SU-DHL-6 (cell line): ENCODE results near the gene RNASE8.

Experiments used
- H2AFZ ChIP-seq: fragments of 200-600 bp; sonication (generic); 2 replicates; pipeline ENCODE4 v1.6.1; 2014; ENCODE audit warnings: low read depth, mild to moderate bottlenecking, moderate library complexity, mixed read lengths, antibody characterized with exemption, low read length; ENCODE audit not compliant: severe bottlenecking
- H3F3A ChIP-seq: fragments of 200-600 bp; shearing (Covaris generic); 2 replicates; pipeline ENCODE4 v1.6.0; 2016; ENCODE audit warnings: antibody characterized with exemption, mild to moderate bottlenecking; ENCODE audit not compliant: insufficient read depth
- H3K27ac ChIP-seq: fragments of 200-600 bp; sonication (generic); 2 replicates; pipeline ENCODE4 v1.5.1; 2016; ENCODE audit warnings: low read depth, mild to moderate bottlenecking, low read length, moderate library complexity, mixed read lengths
- H3K27me3 ChIP-seq: fragments of 200-600 bp; sonication (generic), shearing (Covaris generic); 2 replicates; pipeline ENCODE4 v1.6.0; 2014; ENCODE audit warnings: mild to moderate bottlenecking, low read length
- H3K36me3 ChIP-seq: fragments of 200-600 bp; sonication (generic); 2 replicates; pipeline ENCODE4 v1.6.1; 2014; ENCODE audit warnings: mild to moderate bottlenecking, low read length, mixed read lengths
- H3K4me2 ChIP-seq: fragments of 300-600, 200-600 bp; shearing (Covaris generic), sonication (generic); 2 replicates; pipeline ENCODE4 v1.6.0; 2014; ENCODE audit warnings: low read length, low read depth, mild to moderate bottlenecking; ENCODE audit not compliant: poor library complexity, severe bottlenecking
- H3K4me3 ChIP-seq: fragments of 200-600 bp; sonication (generic); 2 replicates; pipeline ENCODE4 v1.5.1; 2014; ENCODE audit warnings: antibody characterized with exemption, low read length, mild to moderate bottlenecking, mixed read lengths; ENCODE audit not compliant: insufficient read depth, poor library complexity, severe bottlenecking
- H3K79me2 ChIP-seq: fragments of 200-600 bp; sonication (generic); 2 replicates; pipeline ENCODE4 v1.6.1; 2014; ENCODE audit warnings: mild to moderate bottlenecking, low read length, moderate library complexity; ENCODE audit not compliant: insufficient read depth
- H3K9ac ChIP-seq: fragments of 200-600 bp; sonication (generic); 2 replicates; pipeline ENCODE4 v1.7.0; 2014; ENCODE audit warnings: mild to moderate bottlenecking, low read length
- H3K9me2 ChIP-seq: fragments of 200-600 bp; sonication (generic); replicated peaks from 2 replicates; pipeline ENCODE4 v1.6.1; 2014; ENCODE audit warnings: low read length; ENCODE audit not compliant: insufficient read depth
- H3K9me3 ChIP-seq: fragments of 200-600 bp; sonication (generic); 2 replicates; pipeline ENCODE4 v1.6.1; 2014; ENCODE audit warnings: low read length, mixed read lengths; ENCODE audit not compliant: insufficient read depth
- H4K20me1 ChIP-seq: fragments of 200-600 bp; sonication (generic); 2 replicates; pipeline ENCODE4 v1.6.1; 2014; ENCODE audit warnings: low read depth, mild to moderate bottlenecking, antibody characterized with exemption, low read length, moderate library complexity, mixed read lengths
- EZH2phosphoT487 ChIP-seq: fragments of 200-600 bp; sonication (generic), shearing (Covaris generic); conservative IDR thresholded peaks from 2 replicates; pipeline ENCODE4 v1.6.1; 2018; ENCODE audit warnings: mild to moderate bottlenecking, antibody characterized with exemption, low read length, moderate library complexity, mixed read lengths
- TF ChIP-seq, protein P1 (sequence below): fragments of 200-600 bp; sonication (generic); IDR thresholded peaks from one replicate; pipeline ENCODE4 v1.5.1; 2017; ENCODE audit warnings: antibody characterized with exemption, mild to moderate bottlenecking, low read length, moderate library complexity; ENCODE audit not compliant: insufficient read depth, poor library complexity, severe bottlenecking

The RNASE8 gene

DNA sequence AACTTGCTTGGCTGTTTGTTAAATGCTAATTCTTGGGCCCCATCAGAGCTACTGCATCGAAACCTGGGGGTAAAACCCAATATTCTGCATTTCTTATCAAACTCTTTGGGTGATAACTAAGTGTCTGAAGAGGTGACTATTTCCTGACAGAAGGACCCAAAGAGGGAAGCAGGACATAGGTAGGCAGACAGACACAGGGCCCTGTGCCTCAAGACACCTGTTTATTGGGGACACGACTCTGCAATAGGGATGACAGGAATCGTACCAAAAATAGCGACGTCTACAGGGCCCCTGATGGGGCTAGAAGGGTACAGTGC, 32.2 kb downstream of the RNASE8 start:
- no peaks in the 10 kb centered on the region for H3K36me3 ChIP-seq
- H3K9me3 ChIP-seq, result no peaks in the 10 kb centered on the region
- H3K27ac ChIP-seq, result no peak overlapping the region
- no peaks in the 10 kb centered on the region for H3K79me2 ChIP-seq
- no peak overlapping the region for H2AFZ ChIP-seq
- H3K4me2 ChIP-seq, result no peak overlapping the region
- H3F3A ChIP-seq, result no peaks in the 10 kb centered on the region
- H3K4me3 ChIP-seq, result no peak overlapping the region
- no peaks in the 10 kb centered on the region for H3K27me3 ChIP-seq
- no peak overlapping the region for H3K9ac ChIP-seq
- TF ChIP-seq, protein P1, sequence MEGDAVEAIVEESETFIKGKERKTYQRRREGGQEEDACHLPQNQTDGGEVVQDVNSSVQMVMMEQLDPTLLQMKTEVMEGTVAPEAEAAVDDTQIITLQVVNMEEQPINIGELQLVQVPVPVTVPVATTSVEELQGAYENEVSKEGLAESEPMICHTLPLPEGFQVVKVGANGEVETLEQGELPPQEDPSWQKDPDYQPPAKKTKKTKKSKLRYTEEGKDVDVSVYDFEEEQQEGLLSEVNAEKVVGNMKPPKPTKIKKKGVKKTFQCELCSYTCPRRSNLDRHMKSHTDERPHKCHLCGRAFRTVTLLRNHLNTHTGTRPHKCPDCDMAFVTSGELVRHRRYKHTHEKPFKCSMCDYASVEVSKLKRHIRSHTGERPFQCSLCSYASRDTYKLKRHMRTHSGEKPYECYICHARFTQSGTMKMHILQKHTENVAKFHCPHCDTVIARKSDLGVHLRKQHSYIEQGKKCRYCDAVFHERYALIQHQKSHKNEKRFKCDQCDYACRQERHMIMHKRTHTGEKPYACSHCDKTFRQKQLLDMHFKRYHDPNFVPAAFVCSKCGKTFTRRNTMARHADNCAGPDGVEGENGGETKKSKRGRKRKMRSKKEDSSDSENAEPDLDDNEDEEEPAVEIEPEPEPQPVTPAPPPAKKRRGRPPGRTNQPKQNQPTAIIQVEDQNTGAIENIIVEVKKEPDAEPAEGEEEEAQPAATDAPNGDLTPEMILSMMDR, result no peak
- TF ChIP-seq EZH2phosphoT487, result no peak
- H3K9me2 ChIP-seq, result no peaks in the 10 kb centered on the region
- no peaks in the 10 kb centered on the region for H4K20me1 ChIP-seq

DNA sequence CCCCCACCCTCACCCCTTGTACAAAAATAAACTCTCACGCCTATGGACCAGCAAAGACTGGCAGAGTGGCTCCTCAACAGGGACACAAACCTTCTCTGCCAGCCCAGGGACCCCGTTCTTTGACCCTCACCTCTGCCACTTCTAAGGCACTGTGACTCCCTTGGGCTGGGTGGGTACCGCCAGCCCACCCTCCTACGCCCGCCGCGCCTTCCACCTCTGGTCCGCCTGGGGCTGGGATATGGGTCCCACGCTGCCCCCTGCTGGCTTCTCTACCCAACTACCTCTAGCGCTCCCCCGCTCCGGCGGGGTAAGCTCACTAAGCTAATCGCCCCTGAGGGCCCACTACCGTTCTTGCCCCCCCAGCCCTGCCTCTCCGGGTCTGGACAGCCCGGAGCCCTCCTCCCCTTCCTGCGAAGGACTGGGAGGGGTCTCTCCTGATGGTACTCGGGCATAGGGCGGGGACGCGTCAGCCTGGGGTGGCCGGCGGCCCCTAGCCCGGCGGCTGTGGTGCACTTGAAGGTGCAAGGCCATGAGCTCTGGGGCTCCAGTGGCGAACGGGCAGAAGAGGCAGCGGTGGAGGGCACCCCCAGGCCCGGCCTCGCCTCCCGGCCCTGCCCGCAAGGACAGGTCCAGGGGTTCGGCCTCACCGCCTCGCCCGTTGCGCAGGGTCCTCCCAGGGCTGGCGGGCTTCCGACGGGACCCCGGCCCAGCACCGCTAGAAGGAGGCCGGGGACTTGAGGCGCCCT, 32.7 kb downstream of the RNASE8 start:
- H3K27ac ChIP-seq, result no peak overlapping the region
- no peaks in the 10 kb centered on the region for H3K9me3 ChIP-seq
- no peaks in the 10 kb centered on the region for H3K27me3 ChIP-seq
- H3F3A ChIP-seq, result no peaks in the 10 kb centered on the region
- TF ChIP-seq, protein P1, result peak; percentile 28
- no peak for TF ChIP-seq EZH2phosphoT487
- H3K9me2 ChIP-seq, result no peaks in the 10 kb centered on the region
- H4K20me1 ChIP-seq, result no peaks in the 10 kb centered on the region
- H3K4me3 ChIP-seq, result no peak overlapping the region
- no peaks in the 10 kb centered on the region for H3K36me3 ChIP-seq
- H3K4me2 ChIP-seq, result no peak overlapping the region
- no peak overlapping the region for H2AFZ ChIP-seq
- no peak overlapping the region for H3K9ac ChIP-seq
- no peaks in the 10 kb centered on the region for H3K79me2 ChIP-seq

DNA sequence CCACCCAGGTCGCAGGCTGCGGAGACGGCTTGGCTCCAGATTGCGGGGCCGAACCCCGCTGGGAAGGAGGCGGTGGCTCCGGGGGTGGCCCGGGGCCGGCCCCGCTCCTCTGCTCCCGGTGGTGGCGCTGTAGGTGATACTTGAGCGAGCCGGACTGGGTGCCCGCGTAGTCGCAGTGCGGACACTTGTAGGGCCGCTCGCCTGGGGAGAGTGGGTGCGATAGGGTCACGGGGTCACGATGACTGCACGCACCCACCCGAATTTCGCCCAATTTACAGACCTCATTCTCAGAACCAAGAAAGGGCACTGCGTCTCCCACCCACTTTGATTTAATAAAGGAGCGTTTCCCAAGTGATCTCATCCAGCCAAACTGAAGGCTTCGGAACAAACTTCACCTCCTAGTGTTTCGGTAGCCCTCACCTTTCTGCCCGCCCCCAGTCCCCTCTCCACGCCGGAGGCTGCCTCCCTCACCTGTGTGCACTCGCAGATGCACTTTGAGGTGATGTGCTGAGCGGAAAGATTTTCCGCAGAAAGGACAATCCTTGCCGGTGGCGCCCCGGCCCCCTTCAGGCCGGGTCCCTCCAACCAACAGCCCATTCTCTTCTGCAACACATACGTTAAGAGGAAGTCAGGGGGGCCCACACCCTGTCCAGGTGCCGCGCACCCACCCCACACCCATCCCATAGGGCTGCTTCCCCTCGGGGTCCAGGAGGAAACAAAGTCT, 33.5 kb downstream of the RNASE8 start:
- Histone ChIP-seq H3K4me2 (no peak overlapping the region), H3K9ac (no peak overlapping the region), H4K20me1 (no peaks in the 10 kb centered on the region), H3K9me3 (no peaks in the 10 kb centered on the region), H3F3A (no peaks in the 10 kb centered on the region), H3K27me3 (no peaks in the 10 kb centered on the region), H3K79me2 (no peaks in the 10 kb centered on the region), H3K4me3 (no peak overlapping the region), H3K36me3 (no peaks in the 10 kb centered on the region), H2AFZ (no peak overlapping the region), H3K27ac (no peak overlapping the region), H3K9me2 (no peaks in the 10 kb centered on the region)
- no peak for TF ChIP-seq EZH2phosphoT487
- TF ChIP-seq, protein P1, result no peak
